Dedifferentiated amniotic fluid mesenchymal stem cell (primary cell): ENCODE measurements around the gene BLOC1S4.

ENCODE experiments used
- DNase-seq: peaks from one replicate; pipeline ENCODE4 v3.0.0-alpha.2; 2016; ENCODE audit errors: extremely low spot score

BLOC1S4 gene

GRCh38 chr4:6763330-6763851 is 47.4 kb downstream of the BLOC1S4 start:
- no peak for DNase-seq

DNA sequence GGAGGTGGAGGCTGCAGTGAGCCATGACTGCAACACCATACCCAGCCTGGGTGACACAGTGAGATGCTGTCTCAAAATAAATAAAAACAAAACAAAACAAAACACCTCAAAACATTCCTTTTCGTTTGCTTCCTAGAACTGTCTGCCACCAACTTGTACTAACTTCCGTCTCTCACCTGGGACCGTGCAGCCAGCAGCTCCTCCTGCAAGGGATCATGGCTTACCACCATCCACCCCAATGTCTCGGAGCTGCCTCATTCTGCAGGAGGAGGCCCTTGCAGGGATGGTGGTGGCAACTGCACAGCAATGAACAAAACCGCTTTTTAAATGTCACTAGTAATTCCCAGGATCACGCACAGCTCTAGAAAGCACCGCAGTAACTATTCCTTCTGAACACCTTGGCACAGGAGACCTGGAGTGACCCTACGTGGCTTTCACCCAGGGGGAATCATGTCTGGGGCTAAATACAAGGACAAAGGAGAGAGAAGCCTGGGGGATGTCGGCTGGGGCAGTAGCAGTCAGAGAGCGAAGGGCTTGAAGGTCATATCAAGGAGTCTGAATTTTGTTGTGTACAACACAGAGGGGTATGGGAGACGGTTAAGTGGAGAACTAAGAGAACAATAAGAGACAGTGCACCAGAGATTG is 49.1 kb downstream of the BLOC1S4 start:
- no peak for DNase-seq

- no peak for DNase-seq
Measured at GRCh38 chr4:6765703-6766102, 49.7 kb downstream of the BLOC1S4 start.
